GM21619 (cell line): ENCODE results near the gene IZUMO1.
"Not testable (repeated sequence)": the region's sequence is repeated elsewhere in the genome, so short reads cannot be mapped to it uniquely, and the experiment has no call there.

Experiments used
- ATAC-seq: cut with Tn5 transposase; IDR thresholded peaks from one replicate; pipeline ENCODE4 v1.9.1; 2021; ENCODE audit not compliant: unreplicated experiment

Gene IZUMO1

GRCh38 chr19:48738557-48739403 lies 7.9 kb downstream of the IZUMO1 start:
- ATAC-seq = peak; percentile 66

GRCh38 chr19:48737360-48737998 lies 9.2 kb downstream of the IZUMO1 start:
- ATAC-seq = no peak

GRCh38 chr19:48735031-48735615 lies 11.6 kb downstream of the IZUMO1 start:
- ATAC-seq = no peak

GRCh38 chr19:48734625-48735024 lies 12.1 kb downstream of the IZUMO1 start:
- ATAC-seq = no peak

- ATAC-seq = no peak
These were observed 15.3 kb downstream of the IZUMO1 start for GRCh38 chr19:48731452-48731851.

DNA sequence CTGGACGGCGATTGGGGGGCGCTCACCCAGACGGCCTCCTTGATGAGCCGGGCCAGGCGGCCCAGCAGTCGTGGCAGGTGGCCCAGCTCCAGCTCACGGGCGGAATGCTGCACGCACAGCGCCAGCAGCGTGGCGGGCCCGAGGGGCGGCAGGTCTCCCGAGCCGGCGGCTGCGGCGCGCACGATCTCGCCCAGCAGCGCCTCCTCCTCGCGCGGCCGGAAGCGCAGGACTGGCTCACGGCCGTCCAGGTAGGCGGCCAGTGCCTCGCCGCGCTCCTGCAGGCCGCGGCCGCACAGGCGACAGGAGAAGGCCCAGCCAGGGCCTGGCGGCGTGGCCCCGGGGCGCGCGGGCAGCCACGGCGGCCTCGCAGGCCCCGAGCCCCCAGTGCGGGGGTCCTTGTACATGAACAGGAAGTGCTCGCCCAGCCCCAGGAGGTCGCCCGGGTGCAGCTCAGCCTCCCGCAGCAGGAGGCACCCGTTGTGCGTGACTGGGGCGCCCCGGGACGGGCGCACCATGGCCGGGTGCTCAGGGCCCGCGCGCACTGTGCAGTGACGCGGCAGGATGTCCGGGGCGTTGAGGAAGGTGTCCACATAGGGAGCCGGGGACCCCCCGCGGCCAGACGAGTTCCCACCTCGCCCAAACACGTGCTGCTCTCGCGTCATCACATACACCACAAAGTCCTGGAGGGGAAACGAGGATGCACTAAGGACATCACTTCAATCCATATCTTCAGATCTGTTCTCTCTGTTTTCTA lies 17.6 kb downstream of the IZUMO1 start:
- no peak for ATAC-seq

GRCh38 chr19:48726556-48726955 lies 20.2 kb downstream of the IZUMO1 start:
- ATAC-seq = no peak

DNA sequence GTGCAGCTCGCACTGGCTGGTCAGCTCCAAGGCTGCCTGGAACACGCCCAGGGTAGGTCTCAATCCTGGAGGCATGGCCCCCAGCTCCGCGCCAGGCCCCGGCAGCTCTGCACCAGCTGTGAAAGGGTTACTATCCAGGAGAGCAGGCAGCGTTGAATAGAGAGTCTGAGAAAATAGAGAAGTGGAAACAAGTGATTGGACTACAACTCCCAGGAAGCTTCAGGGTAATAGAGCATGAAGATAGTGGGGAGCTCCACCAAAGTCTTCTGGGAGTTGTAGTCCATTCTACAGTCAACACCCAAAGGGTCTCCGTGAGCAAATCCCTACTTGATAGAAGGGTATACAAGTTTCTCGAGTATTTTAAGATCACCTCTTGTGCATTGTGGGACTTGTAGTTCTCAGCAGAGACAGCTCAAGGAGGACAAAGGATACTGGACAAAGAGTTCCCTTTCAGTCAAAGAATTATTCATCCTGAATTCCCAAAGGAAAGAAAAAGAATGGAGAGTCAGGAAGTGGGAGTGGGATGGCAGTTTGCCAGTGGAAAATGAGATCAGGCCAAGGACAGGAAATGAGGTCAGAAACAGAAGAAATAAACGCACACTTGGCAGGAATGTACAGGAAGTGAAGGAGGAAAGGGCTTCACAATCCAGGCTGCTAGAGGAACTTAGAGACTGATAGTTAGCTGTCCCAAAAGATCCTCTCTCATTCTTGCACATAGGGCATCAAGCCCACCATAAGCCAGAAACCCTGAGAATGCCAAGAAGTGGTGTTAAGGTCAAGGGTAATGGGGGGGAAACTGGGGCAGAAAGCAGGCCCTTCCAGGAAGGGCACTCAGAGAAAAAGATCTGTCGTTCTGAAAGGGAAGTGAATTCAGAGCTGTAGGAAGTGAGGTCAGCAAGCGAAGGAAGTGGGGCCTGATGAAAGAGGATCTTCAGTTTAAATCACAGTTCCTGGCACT lies 21.6 kb downstream of the IZUMO1 start:
- ATAC-seq = no peak

DNA sequence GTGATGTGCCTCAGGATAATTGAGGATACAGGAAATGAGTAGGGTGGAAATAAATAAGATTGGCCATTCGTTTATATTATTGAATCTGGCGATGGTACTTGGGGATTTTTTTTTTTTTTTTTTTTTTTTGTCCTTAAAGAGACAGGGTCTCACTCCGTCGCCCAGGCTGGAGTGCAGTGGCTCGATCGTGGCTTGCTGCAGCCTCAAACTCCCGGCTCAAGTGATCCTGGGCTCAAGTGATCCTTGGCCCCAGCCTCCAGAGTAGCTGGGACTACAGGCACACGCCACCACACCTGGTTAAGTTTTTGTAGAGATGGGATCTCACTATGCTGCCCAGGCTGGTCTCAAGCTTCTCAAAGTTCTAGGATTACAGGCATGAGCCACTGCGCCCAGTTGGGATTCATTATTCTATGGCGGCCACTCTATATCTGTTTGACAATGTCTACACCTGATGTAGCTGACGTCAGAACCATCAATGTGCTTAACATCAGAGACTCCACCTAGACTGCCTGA lies 24.5 kb downstream of the IZUMO1 start:
- ATAC-seq = no peak

DNA sequence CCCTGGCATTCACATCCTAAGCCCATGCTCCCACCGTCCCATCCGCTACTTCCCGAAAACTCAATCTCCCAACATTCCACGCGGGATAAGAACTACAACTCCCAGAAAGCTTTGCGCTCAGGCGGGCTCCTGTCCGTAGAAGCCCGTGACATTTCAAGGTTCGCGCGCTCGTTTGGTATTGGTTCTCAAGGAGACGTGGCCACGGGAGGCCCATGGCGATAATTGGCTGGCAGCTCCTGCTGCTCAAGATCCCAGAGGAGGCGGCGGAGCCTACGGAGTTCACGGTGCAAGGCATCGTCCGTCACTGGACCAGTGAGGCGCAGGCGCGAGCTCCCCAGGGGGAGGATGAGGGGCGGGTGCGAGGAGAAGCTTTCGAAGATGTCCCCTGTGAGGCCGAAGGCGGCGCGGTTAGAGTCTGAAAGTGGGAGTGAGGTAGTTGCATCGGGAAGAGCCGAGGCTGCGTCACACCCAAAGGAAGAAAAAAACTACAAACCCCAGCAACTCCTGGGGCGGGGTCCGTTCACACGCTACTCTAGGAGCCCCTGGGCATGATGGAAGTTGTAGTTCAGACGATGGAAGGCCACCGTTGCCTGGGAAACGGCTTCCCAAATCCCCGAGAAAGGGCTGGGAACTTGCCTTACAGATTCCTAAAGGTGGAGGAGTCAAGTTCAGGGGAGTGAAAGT lies 26.0 kb downstream of the IZUMO1 start:
- ATAC-seq = peak; percentile 81

DNA sequence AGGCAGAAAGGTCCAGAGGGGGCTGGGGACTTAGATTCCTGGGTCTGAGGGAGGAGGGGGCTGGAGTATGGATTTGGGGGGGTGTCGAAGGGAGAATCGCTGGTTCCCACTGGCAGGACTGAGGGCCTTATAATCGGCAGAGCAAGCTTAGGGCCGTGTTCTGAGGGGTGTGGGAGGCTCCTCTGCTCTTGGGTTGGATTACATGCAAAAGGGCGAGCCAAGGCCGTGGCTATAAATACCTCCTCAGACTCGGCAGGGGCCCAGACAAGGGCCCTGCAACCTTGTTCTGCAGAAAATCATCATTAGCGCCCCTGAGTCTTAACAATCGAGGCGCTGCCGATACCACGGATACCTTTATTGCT lies 26.5 kb downstream of the IZUMO1 start:
- ATAC-seq = no peak

DNA sequence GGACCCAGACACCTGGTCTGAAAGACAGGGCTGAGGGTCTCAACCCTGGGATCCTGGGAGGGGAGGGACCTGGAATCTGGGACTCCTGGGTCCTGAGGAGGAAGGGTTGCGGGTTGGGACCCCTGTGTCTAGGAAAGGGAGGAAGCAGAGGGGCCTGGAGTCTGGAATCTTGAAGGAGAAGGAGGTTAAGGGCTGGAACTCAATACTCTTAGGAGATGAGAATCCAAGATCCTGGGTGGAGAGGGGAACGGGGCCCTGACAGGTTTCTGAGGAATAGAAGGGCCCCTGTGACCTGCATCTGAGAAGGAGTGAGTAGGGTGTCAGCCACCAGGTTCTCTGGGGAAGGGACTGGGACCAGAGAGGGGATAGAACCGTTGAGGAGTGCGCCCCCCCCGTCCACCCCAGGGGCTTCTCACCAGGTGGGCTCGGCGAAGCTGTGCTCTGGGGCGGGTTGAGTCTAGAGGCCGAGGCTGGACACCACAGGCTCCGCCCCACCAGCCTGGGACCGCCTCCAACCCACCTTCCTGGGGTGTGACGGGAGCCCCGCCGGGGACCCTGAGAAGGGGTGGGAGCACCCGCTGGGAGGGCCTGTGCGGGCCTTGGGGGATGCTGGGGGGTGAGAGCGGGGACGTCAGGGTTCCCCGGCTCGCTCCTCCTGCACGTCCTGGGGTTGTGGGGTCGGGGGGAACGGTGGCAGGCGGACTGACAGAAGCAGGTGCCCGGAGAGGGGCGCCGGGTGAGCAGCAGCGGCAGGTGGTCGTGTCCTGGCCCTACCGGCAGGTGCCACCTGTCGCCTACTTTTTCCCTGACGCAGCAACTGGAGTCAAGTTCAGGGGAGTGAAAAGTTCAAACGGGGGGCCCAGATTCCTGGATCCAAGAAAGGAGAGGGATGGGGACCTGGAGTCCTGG lies 27.2 kb downstream of the IZUMO1 start, which contains the start of gene MAMSTR:
Gene MAMSTR, minus strand, starts transcription at position 463 of the 909 bp plus-strand sequence. CDS start 694 bp downstream, outside the sequence.
- ATAC-seq = no peak

DNA sequence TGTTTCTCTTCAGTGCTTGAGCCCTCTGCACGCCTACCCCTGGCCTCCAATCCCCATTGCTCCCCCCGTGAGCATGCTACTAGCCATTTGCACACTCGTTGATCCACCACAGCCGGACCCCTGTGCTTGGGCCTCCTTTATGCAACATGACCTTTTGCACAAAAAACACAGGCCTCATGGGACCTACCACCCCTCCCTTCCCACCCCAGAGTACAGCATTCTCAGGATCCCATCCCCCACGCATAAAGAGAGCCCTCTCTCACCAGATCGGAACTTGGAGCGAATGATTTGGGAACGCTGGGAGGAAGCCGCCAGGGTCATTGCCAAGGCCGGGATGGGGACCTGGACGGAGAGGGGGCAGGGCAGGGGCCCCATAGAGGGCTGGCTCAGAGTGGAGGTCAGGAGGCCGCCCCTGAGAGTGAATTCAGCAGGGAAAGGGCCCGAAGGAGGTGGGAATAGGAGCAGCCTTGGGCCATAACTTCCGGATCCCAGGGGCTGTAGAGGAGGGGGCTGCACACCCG lies 27.9 kb downstream of the IZUMO1 start:
- no peak for ATAC-seq

- ATAC-seq = not testable (repeated sequence)
These were observed 28.6 kb downstream of the IZUMO1 start for GRCh38 chr19:48718106-48718505.

- ATAC-seq = no peak
These were observed 30.0 kb downstream of the IZUMO1 start for GRCh38 chr19:48716562-48717291.

DNA sequence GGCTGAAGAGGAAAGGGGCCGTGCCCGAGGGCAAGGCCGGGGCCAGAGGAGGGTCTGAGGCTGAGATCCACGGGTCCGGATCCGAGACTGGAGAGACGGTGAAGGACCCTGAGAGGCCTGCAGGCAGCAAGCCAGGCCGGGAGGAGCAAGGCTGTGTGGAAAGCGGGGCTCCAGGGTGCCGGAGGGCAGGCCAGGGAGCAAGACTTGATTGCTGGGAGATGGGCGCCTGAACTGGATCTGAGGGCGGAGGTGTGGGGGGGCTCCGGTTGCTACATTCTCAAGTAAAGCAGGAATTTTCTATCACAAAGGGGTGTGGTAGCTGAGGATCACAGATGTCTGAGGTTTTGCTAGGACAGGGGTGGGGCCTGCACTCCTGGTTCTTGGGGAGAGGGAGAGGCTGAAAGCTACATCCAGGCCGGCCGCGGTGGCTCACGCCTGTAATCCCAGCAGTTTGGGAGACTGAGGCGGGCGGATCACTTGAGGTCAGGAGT lies 31.0 kb downstream of the IZUMO1 start:
- no peak for ATAC-seq
